ENCODE results near the gene CFAP298. TPM values are rescaled to one million over a fixed set of nuclear protein-coding genes. Genes with fewer than 3 reads are reported as not detected.

CFAP298 gene
- total and polyA plus RNA-seq, 2 donors (not counting 1 experiment from before 2014, with no cell fraction given), result 22.0 to 29.2 TPM

GRCh38 chr21:32574946-32575925 lies 36.9 kb downstream of the CFAP298 start:
- no peaks in the 10 kb centered on the region for H3K4me1 Mint-ChIP-seq
- no peak for TF ChIP-seq CTCF (IDR thresholded peaks at IDR 0.05)
- TF ChIP-seq EZH2 (IDR thresholded peaks at IDR 0.05; ENCODE audit: borderline replicate concordance, insufficient read depth, low read depth, low read length, poor library complexity, severe bottlenecking), result no peak
- Histone ChIP-seq H3K9me3 (ENCODE audit: control extremely low read depth in 1 of 3, control insufficient read depth in 2 of 3, insufficient read depth in 1 of 3, low read length in 2 of 3) (no peaks in the 10 kb centered on the region), H3K4me3 (ENCODE audit: control extremely low read depth in 1 of 5, extremely low read depth in 1 of 5, insufficient read depth in 1 of 5, low read depth in 2 of 5, low read length in 4 of 5) (no peak overlapping the region), H3K9ac (ENCODE audit: low read length) (no peak overlapping the region), H2AFZ (ENCODE audit: insufficient read depth, low read depth, low read length, poor library complexity, severe bottlenecking) (no peak overlapping the region), H3K4me2 (replicated peaks; ENCODE audit: low read depth, low read length, poor library complexity, severe bottlenecking) (no peak overlapping the region), H3K4me1 (ENCODE audit: control insufficient read depth in 2 of 2, insufficient read depth in 2 of 2, low read length in 2 of 2) (no peaks in the 10 kb centered on the region), H3K79me2 (ENCODE audit: control insufficient read depth, insufficient read depth, low read length) (no peaks in the 10 kb centered on the region), H3K27ac (ENCODE audit: low read length in 2 of 2) (no peak overlapping the region), H3K27me3 (replicated peaks in 1 of 4; ENCODE audit: control extremely low read depth in 1 of 4, control insufficient read depth in 3 of 4, insufficient read depth in 4 of 4, low read length in 3 of 4) (peaks cover 0 to 3% (median 0%) of the 10 kb centered on the region in 4 experiments), H3K36me3 (replicated peaks in 1 of 2; ENCODE audit: control extremely low read depth in 1 of 2, control insufficient read depth in 1 of 2, extremely low read depth in 1 of 2, insufficient read depth in 2 of 2, low read length in 1 of 2) (no peaks in the 10 kb centered on the region), H4K20me1 (ENCODE audit: control insufficient read depth, insufficient read depth, low read length, poor library complexity, severe bottlenecking) (no peaks in the 10 kb centered on the region)
- no peak overlapping the region for H3K4me3 Mint-ChIP-seq
- no peaks in the 10 kb centered on the region for H3K9me3 Mint-ChIP-seq (ENCODE audit: insufficient read depth)
- H3K27me3 Mint-ChIP-seq, result peaks cover 3% of the 10 kb centered on the region
- intact Hi-C loops (cut with micrococcal nuclease), result no loop called here
- H3K27ac Mint-ChIP-seq, result no peak overlapping the region
- DNase-seq (no peak), ATAC-seq (ENCODE audit: low read depth) (no peak)
- ChIA-PET POLR2A (no interaction called here), CTCF (interaction anchor here (1.0 kb wide), 1 partner anchor 25 kb away, joined by 3 read pairs; no protein-coding TSS in a partner anchor)
- 91% methylated on average over 26 of the region's 26 CpGs for WGBS (ENCODE audit: insufficient coverage)

Measured in B cell (primary cell).